GM12801 (cell line): ENCODE results near the gene NET1.

Experiments
- TF ChIP-seq, protein P1 (sequence below): IDR thresholded peaks from one replicate; pipeline ENCODE4 v1.5.1; 2011; ENCODE audit warnings: control low read depth; ENCODE audit not compliant: insufficient read length; ENCODE audit errors: extremely low read depth

NET1 gene

DNA sequence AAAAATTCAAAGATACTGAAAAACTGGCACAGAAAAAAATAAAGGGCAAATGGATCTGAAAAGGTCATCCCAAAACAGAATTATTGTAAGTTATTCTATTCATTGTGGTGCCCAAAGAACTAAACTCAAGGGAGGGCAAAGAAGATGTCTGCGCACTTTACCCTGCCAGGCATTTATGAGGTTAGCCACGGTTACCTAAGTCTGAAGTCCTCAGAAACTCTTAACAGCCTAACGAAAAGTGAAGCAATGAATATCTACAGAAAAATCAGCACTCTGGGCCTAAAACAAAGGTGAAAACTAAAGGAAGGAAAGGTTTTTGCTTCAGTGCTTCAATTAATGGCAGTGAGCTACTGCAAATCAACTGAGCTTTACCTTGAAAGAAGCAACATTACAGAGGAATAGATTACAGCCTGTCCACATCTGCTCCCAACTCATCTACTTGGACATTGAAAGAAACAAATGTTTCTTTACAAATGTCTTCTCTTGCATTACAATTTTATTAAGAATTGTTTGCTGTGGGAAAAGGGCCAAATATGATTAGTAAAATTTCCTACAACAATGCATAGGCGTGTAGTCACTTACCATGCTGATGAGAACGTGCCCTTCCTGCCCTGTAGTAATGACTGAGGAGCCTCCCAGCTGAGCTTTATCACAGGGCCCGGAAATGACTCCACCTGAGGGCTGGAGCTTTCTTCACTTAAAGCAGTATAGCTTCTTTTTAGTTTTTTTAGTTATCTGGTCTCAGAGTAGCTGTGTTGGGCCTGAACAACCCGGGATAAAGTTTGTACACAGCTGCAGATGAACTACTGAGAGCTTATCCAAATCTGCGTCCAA, 7.9 kb upstream of the NET1 start, which contains the start of gene TUBAL3:
Gene TUBAL3, minus strand, starts transcription at position 621 of the 834 bp plus-strand sequence. Its CDS starts 36 bp downstream, at position 585.
- TF ChIP-seq, protein P1, sequence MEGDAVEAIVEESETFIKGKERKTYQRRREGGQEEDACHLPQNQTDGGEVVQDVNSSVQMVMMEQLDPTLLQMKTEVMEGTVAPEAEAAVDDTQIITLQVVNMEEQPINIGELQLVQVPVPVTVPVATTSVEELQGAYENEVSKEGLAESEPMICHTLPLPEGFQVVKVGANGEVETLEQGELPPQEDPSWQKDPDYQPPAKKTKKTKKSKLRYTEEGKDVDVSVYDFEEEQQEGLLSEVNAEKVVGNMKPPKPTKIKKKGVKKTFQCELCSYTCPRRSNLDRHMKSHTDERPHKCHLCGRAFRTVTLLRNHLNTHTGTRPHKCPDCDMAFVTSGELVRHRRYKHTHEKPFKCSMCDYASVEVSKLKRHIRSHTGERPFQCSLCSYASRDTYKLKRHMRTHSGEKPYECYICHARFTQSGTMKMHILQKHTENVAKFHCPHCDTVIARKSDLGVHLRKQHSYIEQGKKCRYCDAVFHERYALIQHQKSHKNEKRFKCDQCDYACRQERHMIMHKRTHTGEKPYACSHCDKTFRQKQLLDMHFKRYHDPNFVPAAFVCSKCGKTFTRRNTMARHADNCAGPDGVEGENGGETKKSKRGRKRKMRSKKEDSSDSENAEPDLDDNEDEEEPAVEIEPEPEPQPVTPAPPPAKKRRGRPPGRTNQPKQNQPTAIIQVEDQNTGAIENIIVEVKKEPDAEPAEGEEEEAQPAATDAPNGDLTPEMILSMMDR, result no peak

DNA sequence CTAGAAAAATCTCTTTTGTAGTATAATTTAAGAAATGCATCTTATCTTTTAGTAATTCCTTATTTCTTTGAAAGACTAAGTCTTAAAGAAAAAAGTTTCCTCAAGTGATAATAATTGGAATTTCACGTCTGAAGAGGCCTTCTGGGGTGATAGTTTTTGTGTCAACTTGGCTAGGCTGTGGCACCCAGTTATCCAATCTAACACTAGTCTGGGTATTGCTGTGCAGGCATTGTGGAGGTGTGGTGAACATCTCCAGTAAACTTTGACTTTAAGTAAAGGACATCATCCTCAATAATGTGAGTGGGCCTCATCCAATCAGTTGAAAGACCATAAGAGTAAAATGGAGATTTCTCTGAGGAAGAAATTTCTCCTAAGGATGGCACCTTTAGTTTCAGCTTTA, 5.4 kb upstream of the NET1 start:
- TF ChIP-seq, protein P1, result no peak

DNA sequence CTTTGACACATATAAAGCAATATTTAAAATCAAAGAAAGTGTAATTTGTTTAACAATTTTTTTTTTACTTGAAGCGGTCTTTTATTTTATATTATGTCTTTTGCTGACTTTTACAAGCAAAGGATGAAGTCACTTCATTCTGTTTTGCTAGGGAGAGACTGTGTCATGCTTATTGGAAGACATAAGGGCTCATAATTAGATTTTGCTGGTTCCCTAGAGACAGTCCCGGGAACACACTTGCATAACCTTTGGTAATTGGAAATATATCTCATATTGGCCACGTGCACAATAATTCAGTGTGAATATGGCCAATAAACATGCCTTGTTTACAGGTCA, 448 bp upstream of the NET1 start:
- TF ChIP-seq, protein P1, result no peak

DNA sequence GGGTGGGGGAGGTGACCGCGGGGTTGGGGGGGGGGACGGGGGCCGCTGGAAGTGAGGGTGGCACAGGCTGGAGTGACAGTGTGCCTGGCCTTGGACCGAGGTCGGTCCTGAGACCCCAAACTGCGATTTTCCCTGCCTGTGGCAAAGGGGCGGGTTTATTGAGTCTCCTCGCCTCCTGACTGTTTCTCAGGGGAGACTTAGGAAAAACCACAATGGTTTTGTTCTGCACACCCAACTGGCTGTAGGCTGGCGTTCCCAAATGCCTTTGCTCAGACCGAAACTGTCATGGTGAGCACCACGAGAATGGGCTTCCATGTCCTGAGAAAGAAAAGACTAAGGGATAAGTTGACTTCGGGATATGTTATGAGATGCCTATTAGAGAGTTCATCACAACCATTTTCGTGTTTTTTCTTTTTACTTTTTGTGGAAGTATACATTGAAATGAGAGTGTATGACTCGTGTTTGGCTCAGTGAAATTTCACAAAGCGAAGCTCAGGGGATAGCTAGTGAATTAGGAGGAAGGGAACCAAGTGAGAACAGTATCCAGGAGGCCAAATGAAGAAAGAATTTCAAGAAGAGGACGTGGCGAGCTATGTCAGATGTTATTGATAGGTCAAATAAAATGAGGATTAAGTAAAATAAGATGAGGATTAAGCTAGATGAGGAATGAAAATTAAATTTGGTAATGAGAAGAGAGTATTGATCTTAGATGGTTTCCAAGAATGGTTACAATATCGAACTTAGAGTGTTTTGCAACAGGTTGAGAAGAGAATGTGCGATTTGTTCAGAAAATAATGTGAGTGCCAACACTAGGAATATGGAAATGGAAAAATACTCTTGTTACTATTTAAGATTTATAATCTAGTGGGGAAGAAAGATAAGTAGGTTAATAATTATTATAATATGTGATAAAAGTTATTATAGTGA, 918 bp downstream of the NET1 start:
- TF ChIP-seq, protein P1, result no peak

DNA sequence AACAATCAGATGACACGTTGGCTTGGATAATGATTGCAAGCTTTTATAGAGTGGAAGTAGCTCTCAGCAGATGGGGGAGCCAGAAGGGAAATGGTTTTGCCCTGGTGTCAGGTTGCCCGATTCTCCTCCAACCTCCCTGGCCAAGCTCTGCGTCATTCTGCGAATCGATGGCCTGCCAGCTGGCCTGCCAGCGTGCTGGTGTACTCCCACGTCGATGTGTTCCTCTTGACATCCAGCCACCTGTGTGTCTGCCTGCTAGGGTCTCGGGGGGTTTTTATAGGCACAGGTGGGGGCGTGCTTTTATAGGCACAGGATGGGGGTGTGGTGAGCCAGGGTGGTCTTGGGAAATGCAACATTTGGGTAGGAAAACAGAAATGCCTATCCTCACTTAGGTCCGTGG, 4.6 kb downstream of the NET1 start:
- TF ChIP-seq, protein P1, result no peak

DNA sequence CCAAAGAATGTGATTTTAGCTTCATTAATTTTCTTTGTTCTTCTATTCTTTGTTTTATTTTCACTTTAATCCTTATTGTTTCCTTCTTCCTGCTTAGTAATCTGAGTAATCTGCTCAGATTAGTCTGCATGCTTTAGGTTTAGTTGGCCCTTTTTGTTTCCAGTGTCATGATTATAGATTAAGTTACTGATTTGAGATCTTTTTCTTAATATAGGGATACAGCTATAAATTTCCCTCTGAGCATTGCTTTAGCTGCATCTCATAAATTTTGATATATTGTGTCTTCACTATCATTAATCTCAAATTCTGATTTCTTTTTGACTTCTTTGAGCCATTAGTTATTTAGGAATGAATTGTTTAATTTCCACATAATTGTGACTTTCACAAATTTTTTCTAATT, 6.2 kb downstream of the NET1 start:
- TF ChIP-seq, protein P1, result no peak

DNA sequence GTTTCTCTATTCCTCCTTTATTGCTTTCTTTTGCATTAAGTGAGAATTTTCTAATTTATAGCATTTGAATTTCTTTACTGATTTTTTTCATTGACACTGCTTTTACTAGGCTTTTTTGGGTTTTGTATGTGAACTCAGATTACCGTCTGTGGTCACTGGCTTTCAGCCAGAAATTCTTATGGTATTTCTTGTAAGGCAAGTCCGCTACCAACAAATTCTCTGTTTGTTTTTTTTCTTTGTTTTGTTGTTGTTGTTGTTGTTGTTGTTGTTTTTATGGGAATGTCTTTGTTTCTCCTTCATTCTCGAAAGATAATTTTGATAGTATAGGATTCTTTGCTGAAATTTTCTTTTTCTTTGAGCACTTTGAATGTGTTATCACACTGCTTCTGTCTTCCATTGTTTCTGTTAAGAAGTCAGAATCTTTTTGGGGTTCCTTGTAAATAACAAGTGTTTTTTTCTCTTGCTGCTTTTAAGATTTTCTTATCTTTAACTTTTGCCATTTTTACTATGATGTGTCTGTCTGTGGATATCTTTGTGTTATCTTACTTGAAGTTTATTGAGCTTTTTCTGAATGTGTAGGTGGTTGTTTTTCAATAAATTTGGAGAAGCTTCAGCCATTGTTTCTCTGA, 7.2 kb downstream of the NET1 start:
- TF ChIP-seq, protein P1, result no peak
